ENCODE measurements around the gene ERMAP.

ERMAP gene

GRCh38 chr1:42876009-42876408 lies 59.1 kb downstream of the ERMAP start:
- DNase-seq (ENCODE audit: low spot score), result no peak

GRCh38 chr1:42877380-42877779 lies 60.5 kb downstream of the ERMAP start:
- DNase-seq (ENCODE audit: low spot score), result no peak

- no peak for DNase-seq (ENCODE audit: low spot score)
Measured at GRCh38 chr1:42880384-42880783, 63.5 kb downstream of the ERMAP start.

- DNase-seq (ENCODE audit: low spot score), result no peak
Measured at GRCh38 chr1:42886046-42886739, 69.3 kb downstream of the ERMAP start.

- DNase-seq (ENCODE audit: low spot score), result no peak
Measured at GRCh38 chr1:42886800-42887199, 69.9 kb downstream of the ERMAP start.

GRCh38 chr1:42887366-42887765 lies 70.4 kb downstream of the ERMAP start:
- DNase-seq (ENCODE audit: low spot score), result no peak

- DNase-seq (ENCODE audit: low spot score), result no peak
Measured at GRCh38 chr1:42888013-42888633, 71.2 kb downstream of the ERMAP start.

GRCh38 chr1:42889264-42889663 lies 72.3 kb downstream of the ERMAP start:
- no peak for DNase-seq (ENCODE audit: low spot score)

- DNase-seq (ENCODE audit: low spot score), result no peak
Measured at GRCh38 chr1:42891465-42892138, 74.7 kb downstream of the ERMAP start.
